HepG2 (cell line): ENCODE measurements around the gene TRIM34. TPM values are rescaled to one million over a fixed set of nuclear protein-coding genes. Genes with fewer than 3 reads are reported as not detected.

ENCODE experiments used
- ATAC-seq: fragments of 200-7000 bp; cut with Tn5 transposase; 3 replicates; pipeline ENCODE4 v1.9.1; 2020; ENCODE audit warnings: mild to moderate bottlenecking, moderate library complexity
- BruUV-seq: library from RNA; stranded (reverse); fragments of 400-500 nt; replicated peaks from 2 replicates; lab custom pipeline; 2021; lab: Mats Ljungman, UMichigan
- CTCF ChIA-PET: fragments of 300-600 bp; formaldehyde crosslinking; extraction: SDS; loops from one replicate; lab custom pipeline; 2021; ENCODE audit warnings: low total read pairs, inconsistent platforms, low intra/inter-chr PET ratio; lab: Yijun Ruan, JAX
- POLR2A ChIA-PET: fragments of 350-600 bp; sonication (Branson Sonifier 250); formaldehyde crosslinking; loops from one replicate; lab custom pipeline; 2020; ENCODE audit warnings: antibody characterized with exemption, inconsistent platforms; lab: Yijun Ruan, JAX
- DNase-seq: peaks from one replicate; pipeline ENCODE4 v3.0.0-alpha.2; 2015; ENCODE audit warnings: low spot score
- FAIRE-seq: peaks from 3 replicates; lab custom pipeline; 2011; peaks lifted over from hg19 to GRCh38; lab: Jason Lieb, UNC
- H2AFZ ChIP-seq: one replicate; pipeline ENCODE4 v1.6.1; 2011; ENCODE audit warnings: low read length, inconsistent platforms
- H3K27ac ChIP-seq: fragments of 300-600 bp; 3 replicates; pipeline ENCODE4 v1.8.0; 2011; ENCODE audit warnings: mixed run types, mild to moderate bottlenecking, mixed read lengths, low read length, inconsistent platforms; ENCODE audit not compliant: insufficient read depth; ENCODE audit errors: extremely low read length
- H3K27me3 ChIP-seq, 2 experiments: fragments of 200-600 bp in 1 of 2; 2 replicates in 1 of 2; 3 replicates in 1 of 2; pipeline versions ENCODE4 v1.6.0 to v1.8.0; 2011; ENCODE audit warnings: low read length in 2 of 2, mild to moderate bottlenecking in 2 of 2, moderate library complexity in 2 of 2, inconsistent platforms in 1 of 2; ENCODE audit not compliant: insufficient read depth in 2 of 2, control insufficient read depth in 1 of 2
- H3K36me3 ChIP-seq, 2 experiments: fragments of 200-600 bp in 1 of 2; replicated peaks in 1 of 2; 2 replicates in 1 of 2; 3 replicates in 1 of 2; pipeline versions ENCODE4 v1.5.1 to v1.8.0; 2011; ENCODE audit warnings: low read length in 2 of 2, inconsistent platforms in 1 of 2; ENCODE audit not compliant: insufficient read depth in 2 of 2, control insufficient read depth in 1 of 2
- H3K4me1 ChIP-seq: 2 replicates; pipeline ENCODE4 v1.5.1; 2012; ENCODE audit warnings: low read length, inconsistent platforms; ENCODE audit not compliant: insufficient read depth
- H3K4me2 ChIP-seq: 2 replicates; pipeline ENCODE4 v1.6.0; 2011; ENCODE audit warnings: low read depth, low read length, inconsistent platforms
- H3K4me3 ChIP-seq, 3 experiments: fragments of 200-600 bp in 1 of 3; sonication (generic), shearing (Covaris generic) in 1 of 3; replicated peaks in 1 of 3; 2 replicates each; pipeline ENCODE4 v1.5.1; 2011 to 2016; ENCODE audit warnings: low read length in 3 of 3, inconsistent platforms in 2 of 3, low read depth in 2 of 3, mild to moderate bottlenecking in 2 of 3, control low read depth in 1 of 3, mixed read lengths in 1 of 3; ENCODE audit not compliant: insufficient read depth in 1 of 3
- H3K79me2 ChIP-seq: one replicate; pipeline ENCODE4 v1.6.1; 2011; ENCODE audit warnings: low read length, inconsistent platforms; ENCODE audit not compliant: insufficient read depth
- H3K9ac ChIP-seq: 2 replicates; pipeline ENCODE4 v1.6.0; 2011; ENCODE audit warnings: mild to moderate bottlenecking, low read depth, low read length, inconsistent platforms; ENCODE audit not compliant: insufficient read depth
- H3K9me3 ChIP-seq: 2 replicates; pipeline ENCODE4 v1.5.1; 2012; ENCODE audit warnings: mild to moderate bottlenecking, low read length
- H4K20me1 ChIP-seq: 2 replicates; pipeline ENCODE4 v1.6.0; 2011; ENCODE audit warnings: inconsistent platforms, mild to moderate bottlenecking, low read length, moderate library complexity; ENCODE audit not compliant: insufficient read depth
- ESRRA ChIP-seq: sonication (generic); formaldehyde crosslinking; IDR thresholded peaks from 2 replicates; pipeline ENCODE4 v1.5.1; 2020; ENCODE audit warnings: mild to moderate bottlenecking, low read depth, missing genetic modification reagents
- GPN1 ChIP-seq: sonication (generic); formaldehyde crosslinking; IDR thresholded peaks from 2 replicates; pipeline ENCODE4 v1.5.1; 2020; ENCODE audit warnings: missing genetic modification reagents, borderline replicate concordance
- ZNF709 ChIP-seq: sonication (generic); formaldehyde crosslinking; IDR thresholded peaks from 2 replicates; pipeline ENCODE4 v1.5.0; 2020; ENCODE audit warnings: mild to moderate bottlenecking, missing genetic modification reagents
- WGBS: methylation state at CpG from one replicate; pipeline ENCODE4 v1.1.6; 2017; ENCODE audit warnings: low lambda C conversion rate; 5-methylcytosine and 5-hydroxymethylcytosine counted together
- in situ Hi-C: cut with HindIII; loops from 2 replicates; pipeline ENCODE4 v1.10.0; 2017; ENCODE audit warnings: low pct_unique_long_range_greater_than_20kb; ENCODE audit not compliant: extremely low pct_ligation_motif_present
- intact Hi-C: fragments of 100-400 bp; cut with micrococcal nuclease; formaldehyde crosslinking; loops from one replicate; pipeline ENCODE4 v1.10.0; 2022; ENCODE audit not compliant: unreplicated experiment
- polyA plus RNA-seq, 8 experiments: library from polyadenylated mRNA; depleted of rRNA in 3 of 8; stranded (reverse) in 7 of 8; unstranded in 1 of 8; fragments of >200 nt; fragmentation: Illumina TruSeq in 4 of 8; extraction: Trizol in 4 of 8; gene quantifications; 2 replicates each; pipeline versions ENCODE4 v1.2.1 to v1.2.3, GENCODE V29; 2011 to 2016; ENCODE audit warnings: low read depth in 4 of 8, missing spikeins in 1 of 8, mixed read lengths in 1 of 8; ENCODE audit not compliant: insufficient read depth in 1 of 8
- total RNA-seq, 5 experiments: library from RNA; depleted of rRNA; stranded (reverse); fragments of >200 nt; fragmentation: Illumina TruSeq; extraction: Trizol; gene quantifications; 2 replicates each; pipeline ENCODE4 v1.2.3, GENCODE V29; 2016; ENCODE audit warnings: low read depth in 1 of 5

Gene TRIM34
- total and polyA plus RNA-seq, 2 of the 13 experiments (the other 11 are each of a cell fraction or from before 2014, with no cell fraction given) = 0.13 to 0.42 TPM

DNA sequence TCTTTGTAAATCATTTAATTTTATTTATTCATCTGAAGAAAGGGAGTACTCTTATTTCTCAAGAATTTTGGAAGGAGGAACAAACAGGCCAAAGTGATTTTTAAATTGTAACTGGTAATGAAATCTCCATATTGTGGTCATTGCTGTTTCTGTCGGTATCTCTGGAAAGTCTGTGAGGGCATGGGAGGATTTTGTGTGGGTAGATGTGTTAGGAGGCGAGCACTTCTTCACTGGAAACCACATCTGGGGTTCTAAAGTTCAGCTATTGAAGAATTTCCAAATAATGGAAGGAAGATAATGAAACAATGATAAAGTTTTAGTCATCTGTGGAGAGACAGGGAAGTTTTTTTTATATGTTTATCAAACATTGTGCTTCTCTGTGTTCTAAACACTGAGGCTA is 6.6 kb downstream of the TRIM34 start:
- H3K4me3 ChIP-seq = no peak overlapping the region
- H3K27me3 ChIP-seq = 0 out of 5 replicates have a peak, but pooled peaks cover 0 to 5% of the 10 kb centered on the region in 2 experiments
- no peak overlapping the region for H3K4me2 ChIP-seq
- POLR2A ChIA-PET = no interaction called here
- TF ChIP-seq ESRRA (CRISPR knock-in tag) = no peak
- intact Hi-C loops = no loop called here
- no peak overlapping the region for H3K9ac ChIP-seq
- BruUV-seq = no TSS peak
- DNase-seq (no peak), FAIRE-seq (no peak), ATAC-seq (no peak)
- CTCF ChIA-PET = no interaction called here
- in situ Hi-C loops = no loop called here
- no peaks in the 10 kb centered on the region for H3K79me2 ChIP-seq
- no peaks in the 10 kb centered on the region for H3K9me3 ChIP-seq
- no peak overlapping the region for H2AFZ ChIP-seq
- WGBS = 29% methylated on average over 2 of the region's 2 CpGs
- no peaks in the 10 kb centered on the region for H3K36me3 ChIP-seq
- no peaks in the 10 kb centered on the region for H3K4me1 ChIP-seq
- H3K27ac ChIP-seq = no peak overlapping the region
- no peaks in the 10 kb centered on the region for H4K20me1 ChIP-seq

DNA sequence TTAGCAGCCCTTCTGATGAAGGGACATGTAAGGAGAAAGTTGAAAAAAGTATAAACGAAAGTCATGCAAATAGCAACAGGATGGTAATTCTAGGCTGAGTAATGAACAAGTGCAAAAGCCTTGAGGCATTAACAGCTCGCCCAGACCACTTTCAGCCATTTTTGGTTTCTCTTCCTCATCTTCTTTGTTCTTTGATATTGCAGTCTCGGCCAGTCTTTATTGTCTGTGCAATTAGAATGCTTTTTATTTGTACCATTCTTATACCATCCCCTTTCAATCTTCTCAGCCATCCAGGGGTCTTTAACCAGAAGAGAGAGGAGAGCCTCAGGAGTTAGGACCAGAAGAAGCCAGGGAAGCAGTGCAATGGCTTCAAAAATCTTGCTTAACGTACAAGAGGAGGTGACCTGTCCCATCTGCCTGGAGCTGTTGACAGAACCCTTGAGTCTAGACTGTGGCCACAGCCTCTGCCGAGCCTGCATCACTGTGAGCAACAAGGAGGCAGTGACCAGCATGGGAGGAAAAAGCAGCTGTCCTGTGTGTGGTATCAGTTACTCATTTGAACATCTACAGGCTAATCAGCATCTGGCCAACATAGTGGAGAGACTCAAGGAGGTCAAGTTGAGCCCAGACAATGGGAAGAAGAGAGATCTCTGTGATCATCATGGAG is 7.3 kb downstream of the TRIM34 start:
- Histone ChIP-seq H3K79me2 (no peaks in the 10 kb centered on the region), H3K4me2 (no peak overlapping the region), H3K27ac (no peak overlapping the region), H3K9ac (no peak overlapping the region), H3K9me3 (no peaks in the 10 kb centered on the region), H3K36me3 (no peaks in the 10 kb centered on the region), H3K27me3 (0 out of 5 replicates have a peak, but pooled peaks cover 0 to 5% of the 10 kb centered on the region in 2 experiments), H4K20me1 (no peaks in the 10 kb centered on the region), H3K4me1 (no peaks in the 10 kb centered on the region), H3K4me3 (no peak overlapping the region), H2AFZ (no peak overlapping the region)
- DNase-seq (no peak), FAIRE-seq (no peak), ATAC-seq (no peak)
- in situ Hi-C loops = no loop called here
- ChIA-PET CTCF (no interaction called here), POLR2A (no interaction called here)
- no TSS peak for BruUV-seq
- TF ChIP-seq GPN1 (CRISPR knock-in tag) (no peak), ZNF709 (no peak)
- intact Hi-C loops = no loop called here
- 9% methylated on average over 5 of the region's 5 CpGs for WGBS
